Stomach (tissue), 9 donors: Measurements from ENCODE around the gene STX1B. TPM values are rescaled to one million over a fixed set of nuclear protein-coding genes. Genes with fewer than 3 reads are reported as not detected.
A peak's percentile ranks its signal among the peaks of the same experiment; 100 is the strongest.

ENCODE experiments used
- DNase-seq, 2 donors: peaks; one replicate each; pipeline versions ENCODE4 v3.0.0 to v3.0.0-alpha.2; 2013 to 2019
- H3K27ac ChIP-seq, 5 donors: fragments of 200-600 bp in 4 of 5; sonication (generic) in 4 of 5; one replicate each; pipeline ENCODE4 v1.5.1; 2013 to 2019; ENCODE audit warnings: mild to moderate bottlenecking in 1 of 5, moderate library complexity in 1 of 5
- H3K27me3 ChIP-seq, 3 donors: fragments of 200-600 bp; sonication (generic); one replicate each; pipeline ENCODE4 v1.5.1; 2017 to 2019; ENCODE audit warnings: mixed run types in 1 of 3
- H3K36me3 ChIP-seq, 4 donors: fragments of 200-600 bp; sonication (generic); 1 replicate in 3 of 4; 2 replicates in 1 of 4; pipeline ENCODE4 v1.5.1; 2016 to 2019
- H3K4me1 ChIP-seq, 4 donors: fragments of 200-600 bp; sonication (generic); one replicate each; pipeline ENCODE4 v1.5.1; 2016 to 2019
- H3K4me3 ChIP-seq, 4 donors: fragments of 200-600 bp; sonication (generic) in 3 of 4; one replicate each; pipeline ENCODE4 v1.5.1; 2016 to 2019; ENCODE audit warnings: mild to moderate bottlenecking in 1 of 4
- H3K9me3 ChIP-seq, 4 donors: fragments of 200-600 bp; sonication (generic); one replicate each; pipeline ENCODE4 v1.5.1; 2016 to 2019
- CTCF ChIP-seq, 7 experiments: fragments of 450-650 bp in 4 of 7; fragments of 200-600 bp in 3 of 7; sonication (generic) in 3 of 7; IDR thresholded peaks; one replicate each; pipeline ENCODE4 v1.5.1; 2016 to 2019; ENCODE audit warnings: antibody characterized with exemption in 7 of 7, control low read depth in 2 of 7, mild to moderate bottlenecking in 1 of 7
- EP300 ChIP-seq: sonication (generic); formaldehyde crosslinking; IDR thresholded peaks from one replicate; pipeline ENCODE4 v1.6.1; 2017; ENCODE audit warnings: antibody characterized with exemption
- POLR2A ChIP-seq, 4 donors: fragments of 450-650 bp; IDR thresholded peaks; one replicate each; pipeline ENCODE4 v1.6.1; 2016; ENCODE audit warnings: antibody characterized with exemption in 4 of 4, control low read depth in 2 of 4, mild to moderate bottlenecking in 1 of 4, moderate library complexity in 1 of 4
- POLR2AphosphoS5 ChIP-seq, 3 donors: sonication (generic); formaldehyde crosslinking; IDR thresholded peaks; one replicate each; pipeline ENCODE4 v1.6.1; 2016; ENCODE audit warnings: antibody characterized with exemption in 3 of 3
- WGBS, 5 donors: extraction: QIAGEN DNeasy Blood & Tissue Kit in 3 of 5; methylation state at CpG; one replicate each; pipeline versions ENCODE4 v1.1.5 to v1.1.7; 2013 to 2018; 5-methylcytosine and 5-hydroxymethylcytosine counted together
- intact Hi-C: fragments of 100-400 bp; cut with DNase I; formaldehyde crosslinking; loops from one replicate; pipeline ENCODE4 v1.15.1; 2023; ENCODE audit warnings: low total_unique reads
- polyA plus RNA-seq, 3 donors: library from polyadenylated mRNA; stranded (reverse); fragments of 200-250 nt; gene quantifications; one replicate each; pipeline ENCODE4 v1.2.3, GENCODE V29; 2013
- total RNA-seq, 5 donors: library from RNA; depleted of rRNA; stranded (reverse); fragments of >200 nt; gene quantifications; one replicate each; pipeline versions ENCODE4 v1.1.0 to v1.2.3, GENCODE V29; 2014 to 2016
- donor health status: healthy with polysubstance abuse.
- donor health status: Bipolar disorder and iron deficiency.
- donor health status: healthy.

Gene STX1B
- total and polyA plus RNA-seq, 8 donors, result 0.15 to 1.00 (median 0.66) TPM; not detected in 4

DNA sequence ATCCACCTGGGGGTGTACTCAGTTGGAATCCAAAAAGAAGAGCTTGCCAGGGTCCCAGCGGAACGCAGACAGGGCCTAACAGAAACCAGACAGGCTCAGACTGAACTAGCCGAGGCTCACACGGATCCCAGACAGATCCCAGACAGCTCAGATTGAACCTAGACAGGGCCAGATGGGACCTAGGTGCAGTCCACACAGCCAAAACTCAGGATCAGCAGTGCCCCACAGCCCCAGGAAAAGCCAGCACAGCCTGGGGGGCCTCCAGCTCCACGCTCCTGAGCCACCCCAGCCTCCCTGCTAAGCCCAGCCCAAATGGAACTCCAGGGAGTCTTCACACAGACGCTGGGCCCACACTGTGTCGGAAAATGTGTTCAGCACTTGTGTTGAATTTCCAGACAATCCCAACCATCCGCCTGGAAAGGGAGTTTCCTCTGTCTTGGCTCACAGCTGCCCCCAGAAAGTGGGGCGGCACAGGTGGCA lies 7.5 kb downstream of the STX1B start:
- H3K4me1 ChIP-seq, result peaks cover 0 to under 1% (median under 1%) of the 10 kb centered on the region in 4 donors
- no peak overlapping the region for H3K27ac ChIP-seq
- H3K9me3 ChIP-seq, result no peaks in the 10 kb centered on the region
- 78 to 89% (median 84%) methylated on average over 6 to 9 of the region's 9 CpGs for WGBS, 5 donors
- TF ChIP-seq CTCF (IDR thresholded peaks at IDR 0.05), result no peak
- TF ChIP-seq EP300, result no peak
- TF ChIP-seq POLR2AphosphoS5 (IDR thresholded peaks at IDR 0.05), result no peak
- TF ChIP-seq POLR2A (IDR thresholded peaks at IDR 0.05), result no peak
- no peak overlapping the region for H3K4me3 ChIP-seq
- DNase-seq, result no peak
- peaks cover 0 to 47% (median 8%) of the 10 kb centered on the region in 3 donors for H3K27me3 ChIP-seq
- intact Hi-C loops, result no loop called here
- no peaks in the 10 kb centered on the region for H3K36me3 ChIP-seq

- no peak overlapping the region for H3K27ac ChIP-seq
Measured at GRCh38 chr16:31002250-31002700, 8.2 kb downstream of the STX1B start.

GRCh38 chr16:31001507-31002249 lies 8.8 kb downstream of the STX1B start:
- peak; percentile 42 to 63 for DNase-seq
- Histone ChIP-seq H3K4me1 (peaks cover 11 to 13% (median 12%) of the 10 kb centered on the region in 4 donors), H3K27ac (no peak overlapping the region), H3K36me3 (no peaks in the 10 kb centered on the region), H3K27me3 (peaks cover 0 to 44% (median 4%) of the 10 kb centered on the region in 3 donors), H3K9me3 (no peaks in the 10 kb centered on the region), H3K4me3 (no peak overlapping the region)
- no peak for TF ChIP-seq POLR2A (IDR thresholded peaks at IDR 0.05)
- no peak for TF ChIP-seq EP300
- WGBS, 5 donors, result 40 to 58% (median 45%) methylated on average over 16 of the region's 16 CpGs
- intact Hi-C loops, result no loop called here

More at GRCh38 chr16:31002250-31002700, 8.2 kb downstream of the STX1B start:
- Histone ChIP-seq H3K27me3 (peaks cover 0 to 46% (median 4%) of the 10 kb centered on the region in 3 donors), H3K4me3 (no peak overlapping the region), H3K36me3 (no peaks in the 10 kb centered on the region), H3K9me3 (no peaks in the 10 kb centered on the region), H3K4me1 (peaks cover 6 to 7% (median 7%) of the 10 kb centered on the region in 4 donors)
- DNase-seq, result no peak
- TF ChIP-seq POLR2AphosphoS5 (IDR thresholded peaks at IDR 0.05) (no peak), EP300 (no peak), CTCF (IDR thresholded peaks at IDR 0.05) (no peak), POLR2A (IDR thresholded peaks at IDR 0.05) (no peak)
- intact Hi-C loops, result no loop called here
- 57 to 77% (median 60%) methylated on average over 9 to 10 of the region's 10 CpGs for WGBS, 5 donors

DNA sequence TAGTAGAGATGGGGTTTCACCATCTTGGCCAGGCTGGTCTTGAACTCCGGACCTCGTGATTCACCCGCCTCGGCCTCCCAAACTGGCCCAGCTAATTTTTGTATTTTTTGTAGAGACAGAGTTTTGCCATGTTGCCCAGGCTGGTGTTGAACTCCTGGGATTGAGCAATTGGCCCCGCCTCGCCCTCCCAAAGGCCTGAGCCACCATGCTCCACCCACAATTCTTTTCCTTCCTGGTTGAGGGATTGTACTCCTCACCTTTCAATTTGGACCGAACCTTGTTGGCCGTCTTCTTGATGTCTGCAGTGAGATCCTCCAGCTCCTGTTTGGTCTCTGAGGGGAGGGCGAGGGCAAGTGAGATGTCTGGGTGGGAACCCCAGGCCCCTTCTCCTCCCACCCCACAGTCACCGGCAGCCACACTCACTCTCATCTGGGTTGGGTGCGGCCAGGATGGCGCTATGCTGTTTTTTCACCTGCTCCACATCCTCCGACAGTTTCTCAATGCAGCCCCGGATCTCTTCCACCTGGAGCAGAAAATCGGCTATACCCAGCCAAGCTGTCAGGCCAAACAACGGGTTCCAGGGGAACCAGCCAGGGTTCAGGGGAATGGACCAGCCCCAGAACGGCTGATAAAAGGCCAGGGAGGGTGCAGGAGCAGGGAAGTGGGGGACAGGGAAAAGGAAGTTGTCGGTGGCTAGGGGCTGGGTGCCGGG lies 9.6 kb downstream of the STX1B start:
- H3K27ac ChIP-seq, result no peak overlapping the region
- no peaks in the 10 kb centered on the region for H3K9me3 ChIP-seq
- WGBS, 5 donors, result 81 to 88% (median 84%) methylated on average over 16 to 19 of the region's 19 CpGs
- no peaks in the 10 kb centered on the region for H3K36me3 ChIP-seq
- no peak for DNase-seq
- peaks cover 14 to 19% (median 16%) of the 10 kb centered on the region in 4 donors for H3K4me1 ChIP-seq
- TF ChIP-seq POLR2AphosphoS5 (IDR thresholded peaks at IDR 0.05), result no peak
- TF ChIP-seq POLR2A (IDR thresholded peaks at IDR 0.05), result no peak
- TF ChIP-seq CTCF (IDR thresholded peaks at IDR 0.05), result no peak
- TF ChIP-seq EP300, result no peak
- H3K27me3 ChIP-seq, result peaks cover 0 to 39% (median 5%) of the 10 kb centered on the region in 3 donors
- intact Hi-C loops, result no loop called here
- H3K4me3 ChIP-seq, result no peak overlapping the region
